Hematopoietic multipotent progenitor cell treated with erythropoietin and hydrocortisone succinate and interleukin-3 and kit ligand, for 17 days (in vitro differentiated cells): Measurements from ENCODE around the gene TMEM260.

Experiments
- DNase-seq: peaks from one replicate; pipeline ENCODE4 v3.0.0-alpha.2; 2015; ENCODE audit warnings: low spot score

Gene TMEM260

DNA sequence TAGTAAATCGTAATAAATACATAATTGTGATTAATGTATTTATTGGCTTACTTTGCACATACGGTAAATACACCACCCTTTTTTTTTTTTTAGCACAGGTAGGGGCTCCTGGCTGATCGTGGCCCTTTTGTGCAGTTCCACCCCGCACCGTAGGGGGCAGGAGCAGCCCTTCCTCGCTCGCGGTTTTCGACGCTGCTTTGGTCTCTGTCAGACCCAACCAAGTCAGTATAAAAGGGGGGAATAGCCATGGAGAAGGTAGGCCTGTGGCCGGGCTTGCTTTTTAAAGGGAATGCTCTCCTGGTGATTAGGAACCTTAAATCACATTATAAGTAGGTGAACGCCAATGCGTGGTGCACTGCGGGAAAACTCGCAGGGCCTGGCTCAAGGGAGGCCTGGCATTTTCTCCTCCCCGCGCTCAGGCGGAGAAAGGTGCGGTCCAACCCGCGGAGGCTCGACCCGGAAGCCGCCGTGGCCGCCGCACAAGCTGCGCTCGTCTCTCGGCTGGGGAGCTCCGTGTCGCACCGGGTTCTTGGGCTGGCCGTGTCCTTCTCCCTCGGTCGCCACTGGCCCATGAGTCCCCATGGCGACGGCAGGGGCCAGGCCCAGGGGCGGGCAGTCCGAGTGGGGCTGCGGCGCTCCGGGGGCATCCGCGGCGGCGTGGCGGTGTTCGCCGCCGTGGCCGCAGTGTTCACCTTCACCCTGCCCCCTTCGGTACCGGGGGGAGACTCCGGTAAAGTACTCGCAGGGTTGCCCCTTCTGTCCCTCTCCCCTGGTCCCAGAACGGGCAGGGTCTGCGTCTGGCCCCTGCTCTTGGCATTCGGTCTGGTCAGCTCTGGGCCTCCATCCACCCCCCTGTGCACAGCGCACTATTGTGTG, at the start of gene TMEM260:
Gene TMEM260 (plus strand): TSS at position 454 of the 876 bp plus-strand sequence. CDS start 117 bp downstream, at position 571.
- peak; percentile 94 for DNase-seq

DNA sequence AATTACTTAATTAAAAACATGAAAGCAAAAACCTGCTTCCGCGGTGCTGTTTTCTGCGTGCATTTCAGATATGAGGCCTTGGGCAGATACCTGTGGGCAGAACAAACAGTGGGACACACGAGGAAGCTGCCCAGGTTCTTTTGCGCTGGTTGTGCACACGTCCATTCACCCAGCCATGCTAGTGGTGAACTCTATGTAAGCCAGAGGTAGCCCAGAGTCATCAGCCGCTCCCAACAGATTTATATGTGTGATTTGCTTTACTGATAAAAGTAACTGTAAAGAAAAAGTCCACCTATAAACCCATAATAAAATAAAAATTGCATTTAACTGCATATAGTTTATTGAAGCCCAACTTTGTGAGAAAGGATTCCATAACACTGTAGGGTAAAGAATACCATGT, 47.1 kb upstream of the TMEM260 start:
- DNase-seq, result no peak

DNA sequence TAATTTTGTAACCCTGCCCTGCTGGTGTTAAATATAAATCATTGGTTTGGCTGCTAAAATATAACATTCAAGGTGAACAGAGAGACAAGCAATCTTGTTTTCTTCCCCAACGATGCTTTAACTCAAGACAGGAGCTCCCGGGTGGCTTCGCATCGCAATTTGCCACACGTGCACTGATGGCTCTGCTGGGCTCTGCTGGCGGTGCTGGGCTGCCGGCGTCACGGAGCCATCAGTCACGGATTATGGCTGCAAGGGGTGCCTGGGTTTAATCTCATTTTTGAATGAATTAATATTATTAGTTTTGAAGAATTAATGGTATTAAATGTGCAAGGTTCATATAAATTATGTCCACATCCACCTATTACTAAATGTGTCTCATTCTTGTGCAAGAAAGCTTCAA, 44.9 kb upstream of the TMEM260 start:
- no peak for DNase-seq

- DNase-seq, result no peak
Observed at GRCh38 chr14:56539862-56540261, 39.7 kb upstream of the TMEM260 start.

DNA sequence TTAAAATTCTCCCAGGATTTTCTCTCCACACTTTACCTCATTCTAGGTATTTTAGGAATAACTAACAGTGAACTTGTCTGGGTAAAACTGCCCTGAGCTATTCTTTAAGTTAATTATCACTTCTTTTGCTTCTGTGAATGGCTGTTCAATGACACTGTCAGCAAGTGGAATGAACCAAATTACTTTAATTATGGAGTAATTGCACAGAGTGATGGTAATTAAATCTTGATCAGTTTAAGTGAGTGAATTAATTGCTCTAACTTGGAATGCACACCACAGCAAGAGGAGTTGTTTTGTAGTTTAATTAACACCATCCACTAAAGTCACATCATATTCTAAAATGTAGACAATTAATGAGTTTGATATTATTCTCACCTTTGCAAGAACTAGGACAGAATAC, 36.2 kb upstream of the TMEM260 start:
- no peak for DNase-seq

GRCh38 chr14:56549721-56550120, 29.9 kb upstream of the TMEM260 start:
- no peak for DNase-seq

DNA sequence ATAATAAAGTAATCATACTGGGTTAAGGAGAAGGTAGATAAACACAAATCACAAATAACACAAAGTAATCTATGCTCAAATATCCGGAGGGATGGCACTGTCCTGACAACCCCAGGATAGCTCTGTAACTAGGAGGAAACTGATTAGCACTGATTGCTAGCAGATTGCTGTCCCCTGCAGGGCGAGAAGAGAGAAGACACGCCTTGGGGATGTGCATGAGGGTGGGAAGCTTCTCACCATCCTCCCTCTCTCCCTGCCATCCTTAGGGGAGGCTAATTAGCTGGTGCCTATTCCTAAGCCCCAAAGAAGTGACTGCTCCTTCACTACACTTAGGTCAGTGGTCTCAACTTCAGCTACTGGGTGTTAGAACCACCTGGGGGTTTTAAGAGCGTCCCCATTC, 27.0 kb upstream of the TMEM260 start:
- no peak for DNase-seq

DNA sequence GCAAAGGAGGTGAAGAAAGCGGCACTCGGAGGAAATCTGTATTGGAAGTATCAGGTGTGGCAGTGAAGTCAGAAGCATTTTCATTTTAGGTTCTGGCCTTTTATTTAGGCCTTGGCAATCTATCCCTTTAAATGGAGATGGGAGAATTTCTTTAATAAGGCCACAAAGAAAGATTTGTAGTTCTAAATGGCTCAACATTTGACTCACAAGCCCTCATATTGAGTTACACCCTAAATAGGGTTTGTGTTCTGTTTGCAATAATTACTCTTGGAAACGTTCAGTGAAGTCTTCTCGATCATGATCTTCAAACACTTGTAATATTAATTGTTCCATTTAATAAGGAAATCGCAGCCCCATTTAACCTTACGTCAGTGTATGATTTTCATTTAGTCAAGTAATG, 25.3 kb upstream of the TMEM260 start:
- DNase-seq, result no peak

DNA sequence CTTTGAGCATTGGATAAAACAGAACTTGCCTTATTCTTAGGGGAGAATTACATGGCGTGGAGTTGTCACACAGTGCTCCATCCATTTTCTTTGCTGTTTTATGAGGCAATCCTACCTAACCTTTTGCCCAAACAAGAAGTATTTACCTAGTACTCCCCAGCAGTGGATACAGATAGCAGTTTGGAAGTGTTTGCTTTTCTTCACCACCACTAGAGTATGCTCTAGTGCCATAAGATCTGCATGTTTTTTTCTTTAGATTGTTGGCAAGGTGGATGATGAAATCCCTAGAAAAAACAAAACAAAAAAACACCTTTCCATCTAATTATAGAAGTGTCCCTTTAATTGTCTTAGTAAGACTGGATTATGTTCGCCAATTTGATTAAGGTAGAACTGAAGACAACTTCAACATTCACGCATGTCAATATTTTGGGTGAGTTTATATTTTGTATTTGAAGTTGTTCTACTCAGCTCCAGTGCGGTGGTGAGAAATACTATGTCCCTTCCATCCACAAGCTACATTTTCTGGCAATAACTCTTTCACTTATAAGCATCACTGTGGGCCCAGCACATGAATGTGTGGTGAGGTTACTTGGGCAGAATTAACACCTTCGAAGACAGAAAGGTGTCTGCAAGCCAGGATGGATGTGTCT, 23.6 kb upstream of the TMEM260 start:
- peak; percentile 25 for DNase-seq

DNA sequence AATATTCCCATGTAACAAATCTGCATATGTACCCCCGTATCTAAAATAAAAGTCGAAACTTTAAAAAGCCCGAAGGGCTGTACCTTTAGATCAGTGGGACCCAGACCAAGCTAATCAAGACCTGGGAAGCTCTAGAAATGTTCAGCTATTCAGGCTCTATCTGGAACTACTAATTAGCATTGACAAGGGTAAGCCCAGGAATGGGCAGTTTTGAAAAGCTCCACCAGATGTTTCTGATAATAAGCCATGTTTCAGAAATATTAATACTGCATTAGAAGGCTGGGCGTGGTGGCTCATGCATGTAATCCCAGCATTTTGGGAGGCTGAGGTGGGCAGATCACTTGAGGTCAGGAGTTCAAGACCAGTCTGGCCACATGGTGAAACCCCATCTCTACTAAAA, 20.4 kb upstream of the TMEM260 start:
- DNase-seq, result no peak

DNA sequence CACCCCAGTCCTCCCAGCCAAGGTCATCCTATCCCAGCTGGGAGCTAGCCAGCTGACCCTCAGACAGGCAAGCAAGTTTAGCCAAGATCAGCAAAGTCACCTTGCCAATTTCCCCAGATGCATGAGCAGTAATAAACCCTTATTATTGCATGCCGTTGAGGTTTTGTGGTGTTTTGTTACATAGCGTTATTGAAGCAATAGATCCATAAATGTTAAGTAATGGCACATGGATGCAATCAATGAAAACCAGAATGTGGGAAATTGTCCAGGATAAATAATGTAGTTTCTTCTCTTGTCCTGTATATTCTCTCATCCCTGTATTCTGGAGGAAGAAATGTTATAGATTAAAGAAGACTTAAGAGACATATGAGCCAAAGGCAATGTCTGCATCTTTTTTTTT, 18.0 kb upstream of the TMEM260 start:
- DNase-seq, result no peak

GRCh38 chr14:56562883-56563282, 16.7 kb upstream of the TMEM260 start:
- no peak for DNase-seq

DNA sequence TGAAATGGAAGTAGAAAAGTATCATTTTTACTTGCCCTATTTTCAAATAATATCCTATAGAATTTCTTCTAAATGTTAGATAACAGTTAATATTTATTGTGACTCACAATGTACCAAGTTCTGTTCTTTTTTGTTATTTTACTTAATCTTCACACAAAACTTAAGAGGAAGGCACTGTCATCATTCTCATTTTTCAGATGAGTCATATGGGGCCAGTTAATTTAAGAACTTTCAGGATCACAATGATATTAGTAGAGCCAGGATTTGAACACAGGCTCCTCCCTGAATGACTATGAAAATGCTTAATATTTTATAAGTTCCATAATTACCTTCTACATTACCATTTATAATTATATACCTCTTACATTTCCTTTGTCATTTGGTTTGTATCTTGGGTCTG, 10.4 kb upstream of the TMEM260 start:
- DNase-seq, result no peak

GRCh38 chr14:56570295-56570694, 9.3 kb upstream of the TMEM260 start:
- DNase-seq, result no peak

- no peak for DNase-seq
Observed at GRCh38 chr14:56580221-56580711, 668 bp downstream of the TMEM260 start.

DNA sequence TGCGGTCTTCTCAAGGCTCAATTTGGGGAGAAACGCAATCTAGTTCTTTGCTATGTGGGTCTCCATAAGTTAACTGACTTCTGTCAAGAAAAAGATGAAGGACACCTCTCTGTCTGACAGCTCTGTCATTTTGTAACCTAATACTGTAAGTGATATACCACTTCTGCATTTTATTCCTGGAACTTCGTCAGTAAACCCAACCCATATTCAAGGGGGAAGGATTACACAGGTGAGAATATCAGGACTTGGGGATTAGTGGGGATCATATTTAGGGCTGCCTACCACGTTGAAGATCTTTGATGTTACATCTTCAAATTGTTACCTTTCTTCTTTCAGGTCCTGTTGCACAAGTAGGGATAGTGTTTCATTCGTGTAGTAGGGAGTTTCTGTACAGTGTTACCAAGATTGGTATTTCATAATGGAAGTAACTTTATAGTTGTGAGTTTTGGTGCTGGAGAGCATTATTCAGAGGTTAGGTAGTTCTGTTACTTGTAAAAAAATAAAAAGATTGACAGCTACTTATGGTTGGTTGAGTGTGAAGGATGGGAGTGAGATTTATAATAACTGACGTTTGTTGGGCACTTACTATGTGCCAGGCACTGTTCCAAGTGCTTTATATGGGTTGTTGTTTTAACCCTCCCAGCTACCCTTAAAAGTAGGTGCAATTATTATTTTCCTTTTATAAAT, 1.6 kb downstream of the TMEM260 start:
- no peak for DNase-seq

DNA sequence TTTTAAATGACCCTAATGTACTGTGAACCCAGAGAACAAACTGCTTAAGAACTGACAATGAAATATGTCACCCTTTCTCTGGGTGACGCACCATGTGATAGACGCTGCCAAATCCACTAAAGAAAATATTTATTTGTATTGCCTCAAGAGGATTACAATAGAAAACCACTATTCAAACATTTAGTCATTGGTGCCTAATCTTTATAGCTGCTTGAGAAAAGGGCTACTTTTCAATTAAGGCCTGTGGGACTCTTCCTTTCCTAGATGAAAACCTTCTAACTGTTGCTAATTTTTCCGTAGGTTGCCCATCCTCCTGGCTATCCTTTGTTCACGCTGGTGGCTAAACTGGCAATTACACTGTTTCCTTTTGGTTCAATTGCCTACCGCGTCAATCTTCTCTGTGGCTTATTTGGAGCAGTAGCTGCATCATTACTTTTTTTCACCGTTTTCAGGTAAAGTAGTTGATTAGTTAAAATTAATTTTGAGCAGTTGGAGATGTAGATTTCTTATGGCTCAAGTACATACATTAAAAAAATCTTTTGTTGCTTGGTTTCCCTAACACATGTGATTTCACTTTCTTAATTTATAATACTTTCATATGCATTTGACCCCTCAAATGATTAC, 6.0 kb downstream of the TMEM260 start:
- DNase-seq, result no peak

- no peak for DNase-seq
Observed at GRCh38 chr14:56587701-56588100, 8.1 kb downstream of the TMEM260 start.

GRCh38 chr14:56590535-56590960, 10.9 kb downstream of the TMEM260 start:
- DNase-seq, result no peak

- DNase-seq, result no peak
Observed at GRCh38 chr14:56592746-56593544, 13.3 kb downstream of the TMEM260 start.

GRCh38 chr14:56594428-56594827, 14.8 kb downstream of the TMEM260 start:
- DNase-seq, result no peak
